ENCODE results near the gene MBL2.

GRCh38 chr10:52807803-52808202, 35.2 kb upstream of the MBL2 start:
- TF ChIP-seq MAX (CRISPR knock-in tag; IDR thresholded peaks at IDR 0.05) (no peak), CTCF (IDR thresholded peaks at IDR 0.05) (no peak), ZBTB21 (CRISPR knock-in tag; IDR thresholded peaks at IDR 0.05; ENCODE audit: borderline replicate concordance) (no peak), NFYB (CRISPR knock-in tag; conservative IDR thresholded peaks at IDR 0.05; ENCODE audit: low read depth) (no peak), FOXP1 (CRISPR knock-in tag; IDR thresholded peaks at IDR 0.05; ENCODE audit: borderline replicate concordance) (no peak), NR1H2 (CRISPR knock-in tag; IDR thresholded peaks at IDR 0.05) (no peak), ZNF423 (CRISPR knock-in tag; IDR thresholded peaks at IDR 0.05) (no peak), TEAD4 (CRISPR knock-in tag; IDR thresholded peaks at IDR 0.05) (no peak), ETV6 (CRISPR knock-in tag; IDR thresholded peaks at IDR 0.05) (no peak), PREB (CRISPR knock-in tag; IDR thresholded peaks at IDR 0.05; ENCODE audit: borderline replicate concordance) (no peak), MLX (CRISPR knock-in tag; IDR thresholded peaks at IDR 0.05) (no peak)

All from WTC11 (cell line).